NCI-H2196 (cell line): ENCODE results near the gene SPTBN5.

Source experiments
- DNase-seq: peaks from one replicate; lab custom pipeline; 2025; ENCODE audit not compliant: unreplicated experiment; lab: John Stamatoyannopoulos, UW

Gene SPTBN5

DNA sequence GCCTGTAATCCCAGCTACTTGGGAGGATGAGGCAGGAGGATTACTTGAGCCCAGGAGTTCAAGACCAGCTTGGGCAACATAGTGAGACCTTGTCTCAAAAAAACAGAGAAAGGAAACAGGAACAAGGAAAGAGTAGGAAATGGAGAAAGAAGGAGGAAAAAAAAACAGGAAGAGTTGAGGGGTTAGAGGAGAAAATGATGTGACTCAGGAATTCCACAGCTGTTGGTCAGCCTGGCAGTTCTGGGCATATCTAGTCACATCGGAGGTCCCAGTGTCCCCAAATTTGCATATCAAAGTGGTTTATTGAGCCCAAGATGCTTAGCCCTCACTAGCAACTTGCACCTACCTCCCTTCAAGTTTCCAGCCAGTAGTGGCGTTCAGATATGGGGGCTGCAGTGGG lies 84.7 kb downstream of the SPTBN5 start:
- DNase-seq = no peak

DNA sequence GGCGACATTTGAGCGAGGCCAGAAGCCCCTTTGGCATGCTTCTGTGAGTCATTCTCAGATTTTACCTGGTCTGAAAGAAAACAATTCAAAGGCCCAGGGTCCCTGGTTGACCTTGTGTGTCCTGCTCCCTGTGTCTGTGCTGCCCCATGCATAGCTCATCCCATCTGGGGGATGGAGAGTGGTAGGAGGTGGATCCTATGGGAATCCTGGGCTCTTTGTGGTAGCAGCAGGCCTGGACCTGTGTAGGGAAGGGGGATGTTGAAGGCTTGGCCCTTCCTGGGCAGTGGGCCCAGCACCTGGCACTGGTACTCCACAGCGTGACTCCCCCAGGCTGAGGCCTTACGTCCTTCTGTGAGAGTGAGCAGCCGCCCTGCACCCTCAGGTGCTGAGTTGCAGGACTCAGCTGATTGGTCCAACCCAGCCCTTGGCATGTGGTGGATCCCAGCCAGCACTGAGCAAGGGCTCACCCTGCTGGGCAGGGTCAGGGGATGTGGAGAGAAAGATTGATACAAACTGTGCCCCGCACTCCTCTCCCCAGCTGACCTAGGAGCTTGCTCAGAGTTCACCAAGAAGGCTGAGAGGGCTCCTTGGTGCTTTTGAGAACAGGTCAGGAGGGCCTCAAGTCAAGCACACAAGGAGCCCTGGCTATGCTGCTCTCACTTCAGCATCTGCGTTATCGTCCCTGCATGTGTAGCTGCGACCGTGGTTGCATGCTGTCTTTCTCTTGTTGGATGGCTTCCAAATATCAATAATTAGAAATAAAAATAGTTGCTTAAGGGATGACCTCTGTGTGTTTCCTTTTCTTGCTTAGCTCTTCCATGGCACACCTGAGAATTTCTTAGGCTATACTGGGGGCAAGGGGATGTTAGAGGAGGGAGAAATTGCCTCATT lies 87.3 kb downstream of the SPTBN5 start:
- DNase-seq = peak; percentile 25

DNA sequence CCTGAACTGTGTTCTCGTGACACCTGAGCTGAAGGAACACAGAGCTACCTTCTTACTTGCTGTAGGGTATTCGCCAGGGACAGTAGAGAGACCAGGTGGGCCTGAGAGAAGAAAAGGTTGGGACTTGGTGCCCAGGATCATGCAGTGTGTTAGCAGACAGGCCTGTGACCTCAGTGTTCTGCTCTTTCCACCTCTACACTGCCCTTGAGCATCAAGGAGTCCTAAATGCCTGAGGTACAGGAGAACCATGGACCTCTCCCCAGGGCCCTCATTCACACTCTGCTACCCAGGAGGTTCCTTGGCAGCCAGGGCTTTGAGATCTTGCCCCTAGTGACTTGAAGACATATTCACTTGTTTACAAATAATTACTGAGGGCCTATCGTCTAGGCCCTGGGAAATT lies 88.1 kb downstream of the SPTBN5 start:
- no peak for DNase-seq

DNA sequence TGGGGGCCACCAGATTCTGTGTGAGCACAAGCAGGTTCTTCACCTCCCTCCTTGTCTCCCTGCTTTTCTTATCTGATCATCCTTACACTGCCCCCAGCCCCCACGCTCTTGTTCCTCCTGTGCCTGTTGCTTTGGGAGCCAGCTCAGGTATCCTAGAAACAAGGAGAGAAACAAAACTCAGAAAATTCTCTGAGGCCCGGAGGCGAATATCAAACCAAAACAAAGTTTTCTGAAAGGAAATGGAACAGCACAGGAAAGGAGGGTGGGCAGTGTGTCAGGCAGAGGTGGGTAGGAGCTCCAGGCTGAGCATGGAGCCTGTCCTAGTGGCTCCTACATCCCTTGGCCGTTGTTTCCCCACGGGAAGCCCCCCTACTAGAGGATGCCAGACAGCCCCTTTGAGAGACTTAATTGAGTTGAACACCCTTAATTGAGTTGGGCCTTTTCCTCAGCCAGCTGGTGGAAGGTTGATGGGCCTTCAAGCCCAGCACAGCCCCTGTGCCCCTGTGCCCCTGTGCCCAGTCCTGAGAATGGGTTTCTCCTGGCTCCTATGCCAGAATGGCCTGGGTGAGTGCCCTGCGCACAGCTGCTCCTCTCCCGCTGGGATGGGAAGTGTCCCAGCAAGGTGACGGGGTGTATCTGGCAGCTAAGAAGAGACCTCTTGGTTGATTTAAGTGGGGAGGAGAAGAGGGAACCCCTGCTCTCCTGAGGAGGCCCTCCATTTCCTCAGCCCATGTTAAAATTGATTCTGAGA lies 88.8 kb downstream of the SPTBN5 start:
- DNase-seq = no peak

DNA sequence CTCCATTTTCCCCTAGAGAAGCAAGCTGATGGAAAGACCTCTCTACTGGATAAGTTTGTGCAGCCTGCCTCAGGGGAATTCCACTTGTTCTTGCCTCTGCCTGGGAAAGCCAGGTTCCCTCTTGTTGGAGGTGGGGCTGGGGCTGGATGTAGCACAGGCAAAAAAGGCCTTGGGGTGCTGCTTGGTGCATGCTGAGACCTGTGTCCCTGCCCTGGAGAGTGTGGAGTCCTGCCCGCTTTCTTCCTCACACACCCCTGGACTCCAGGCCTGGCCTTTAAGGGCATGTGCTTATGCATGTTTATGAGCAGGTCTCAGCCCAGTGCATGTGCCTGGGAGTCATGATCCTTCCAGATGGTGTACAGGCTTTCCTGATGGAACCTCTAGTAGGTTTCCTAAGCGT lies 89.5 kb downstream of the SPTBN5 start:
- no peak for DNase-seq

DNA sequence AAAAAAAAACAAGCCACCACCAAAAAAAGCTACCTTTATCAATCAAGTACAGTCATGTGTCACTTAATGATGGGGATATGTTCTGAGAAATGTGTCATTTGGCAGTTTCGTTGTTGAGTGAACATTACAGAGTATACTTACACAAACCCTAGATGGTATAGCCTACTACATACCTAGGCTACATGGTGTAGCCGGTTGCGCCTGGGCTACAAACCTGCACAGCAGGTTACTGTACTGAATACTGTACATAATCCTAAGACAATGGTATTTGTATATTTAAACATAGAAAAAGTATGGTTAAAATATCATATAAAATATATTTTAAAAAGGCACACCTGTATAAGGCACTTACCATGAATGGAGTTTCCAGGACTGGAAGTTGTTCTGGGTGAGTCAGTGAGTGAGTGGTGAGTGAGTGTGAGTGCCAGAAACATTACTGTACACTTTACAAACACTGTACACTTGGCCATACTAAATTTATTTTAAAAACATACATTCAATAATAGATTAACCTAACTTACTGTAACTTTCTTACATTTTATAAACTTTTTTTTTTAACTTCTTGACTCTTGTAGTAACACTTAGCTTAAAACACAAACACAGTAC lies 91.9 kb downstream of the SPTBN5 start:
- no peak for DNase-seq

DNA sequence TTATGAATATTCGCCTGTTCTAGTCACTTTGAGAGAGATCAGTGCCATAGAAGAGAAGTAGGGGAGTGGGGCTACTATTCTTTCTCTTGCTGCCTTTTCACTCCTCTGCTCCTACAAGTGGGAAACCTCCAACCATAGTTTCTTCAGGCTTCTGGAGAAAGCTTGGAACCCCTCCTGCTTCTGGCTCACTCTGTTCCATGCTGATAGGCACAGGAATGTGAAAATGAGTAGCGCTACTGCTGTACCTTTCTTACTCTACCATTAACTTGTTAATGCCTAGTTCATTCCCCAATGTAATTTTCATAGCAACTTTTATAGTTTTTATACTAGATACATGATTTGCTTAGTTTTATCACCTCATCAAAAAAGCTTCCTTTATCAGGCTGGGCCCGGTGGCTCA lies 92.7 kb downstream of the SPTBN5 start:
- no peak for DNase-seq

DNA sequence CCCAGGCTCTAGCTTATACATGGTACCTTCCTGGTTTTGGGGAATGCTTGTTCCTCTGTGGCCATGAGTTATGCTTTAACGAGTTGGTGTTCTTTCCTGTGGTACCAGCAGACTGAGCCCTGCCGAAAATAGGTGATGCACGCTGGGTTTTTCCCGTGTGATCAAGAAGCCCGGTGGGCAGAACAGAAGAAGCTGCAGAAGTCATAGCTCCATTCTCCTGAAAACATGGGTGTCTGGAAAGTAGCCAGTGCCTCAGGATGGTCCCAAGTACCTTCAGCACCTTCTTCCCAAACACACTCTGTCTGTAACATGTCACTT lies 94.4 kb downstream of the SPTBN5 start:
- no peak for DNase-seq

DNA sequence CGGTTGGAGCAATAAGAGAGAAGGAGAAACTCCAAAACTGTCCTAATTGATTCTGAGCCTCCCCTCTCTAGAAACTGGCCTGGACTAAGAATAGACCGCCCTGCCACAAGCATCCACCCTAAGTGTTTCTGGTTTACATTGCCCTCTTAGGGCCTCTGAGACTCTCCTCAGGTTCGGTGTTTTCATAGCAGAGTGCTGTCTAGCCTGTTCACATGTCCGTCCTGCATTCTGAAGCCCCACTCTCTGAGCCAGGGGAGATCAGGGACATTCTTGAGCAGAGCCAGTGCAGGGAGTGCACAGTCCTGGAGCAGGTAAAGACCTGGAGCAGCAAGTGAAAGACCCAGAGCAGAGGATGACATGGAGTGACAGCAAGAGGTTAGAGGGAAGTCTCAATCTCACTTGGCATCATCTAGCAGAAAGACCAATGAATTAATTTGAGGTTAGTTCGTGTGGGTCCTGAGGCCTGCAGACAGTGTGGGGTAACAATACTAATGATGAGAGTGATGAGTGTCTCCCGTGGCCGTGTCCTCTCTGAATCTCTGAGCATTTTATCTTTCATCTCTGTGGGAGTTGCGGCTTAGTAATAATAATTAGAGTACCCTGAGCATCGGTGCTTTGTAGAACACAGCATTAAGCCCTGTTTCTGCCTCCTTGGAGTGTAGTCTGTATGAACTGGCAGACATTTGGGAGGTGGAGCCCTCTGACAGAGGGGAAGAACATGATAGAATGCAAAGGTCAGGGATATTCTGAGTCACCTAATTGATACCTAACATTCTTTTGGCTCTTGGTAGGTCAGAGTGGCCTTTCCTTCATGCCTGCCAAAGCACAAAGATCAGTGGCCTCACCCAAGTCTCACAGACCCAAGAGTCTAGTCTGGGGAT lies 95.0 kb downstream of the SPTBN5 start:
- no peak for DNase-seq
